Activated T-cell treated with anti-CD3 and anti-CD28 coated beads for 1 hour (primary cell): Measurements from ENCODE around the gene ITGA8.

Source experiments
- DNase-seq: peaks from one replicate; pipeline ENCODE4 v3.0.0-alpha.2; 2020; ENCODE audit warnings: low read depth

The ITGA8 gene

DNA sequence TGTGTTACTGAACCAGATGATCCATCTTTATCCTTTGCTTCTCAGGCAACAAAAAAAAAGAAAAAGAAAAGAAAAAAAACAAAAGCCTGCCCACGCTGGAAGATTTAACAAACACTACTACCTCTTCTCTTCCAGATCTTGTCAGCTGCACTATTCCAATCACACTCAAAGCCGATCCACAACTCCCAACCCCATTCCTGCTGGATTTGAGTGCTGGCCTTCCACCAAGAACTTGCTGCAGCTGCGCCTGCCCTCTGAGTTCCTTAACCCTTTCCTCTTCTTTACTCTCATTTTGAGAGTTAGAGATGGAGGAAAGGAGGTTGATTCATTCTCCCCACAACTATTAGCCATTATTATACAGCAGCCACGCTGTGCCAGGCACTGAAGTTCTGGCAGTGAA lies 16.0 kb upstream of the ITGA8 start:
- DNase-seq, result no peak

DNA sequence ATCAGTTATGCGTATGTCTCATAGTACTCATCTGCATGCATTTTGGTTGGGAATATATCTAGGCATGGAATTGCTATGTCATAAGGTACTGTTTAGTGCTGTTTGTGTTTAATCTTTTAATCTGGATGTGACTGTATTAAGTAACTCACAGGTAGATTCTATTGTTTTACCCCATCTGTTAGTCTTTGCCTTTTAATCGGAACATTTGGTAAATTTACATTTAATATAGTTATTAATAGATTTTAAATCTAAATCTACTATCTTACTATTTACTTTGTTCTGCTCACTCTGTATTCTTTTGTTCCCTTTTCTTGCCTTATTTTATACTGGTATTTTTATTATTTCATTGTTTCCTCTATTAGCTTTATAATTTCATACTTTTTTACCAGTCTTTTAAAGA lies 10.6 kb upstream of the ITGA8 start:
- DNase-seq, result no peak

DNA sequence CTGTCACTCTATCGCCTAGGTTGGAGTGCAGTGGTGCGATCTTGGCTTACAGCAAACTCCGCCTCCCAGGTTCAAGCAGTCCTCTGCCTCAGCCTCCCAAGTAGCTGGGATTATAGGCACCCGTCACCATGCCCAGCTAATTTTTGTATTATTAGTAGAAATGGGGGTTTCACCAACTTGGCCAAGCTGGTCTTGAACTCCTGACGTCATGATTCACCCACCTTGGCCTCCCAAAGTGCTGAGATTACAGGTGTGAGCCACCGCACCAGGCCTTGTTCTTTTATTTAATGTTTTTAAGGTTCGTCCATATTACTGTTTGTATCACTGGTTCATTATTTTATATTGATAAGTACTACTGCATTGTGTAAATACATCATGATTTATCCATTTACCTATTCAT lies 10.2 kb upstream of the ITGA8 start:
- DNase-seq, result no peak

DNA sequence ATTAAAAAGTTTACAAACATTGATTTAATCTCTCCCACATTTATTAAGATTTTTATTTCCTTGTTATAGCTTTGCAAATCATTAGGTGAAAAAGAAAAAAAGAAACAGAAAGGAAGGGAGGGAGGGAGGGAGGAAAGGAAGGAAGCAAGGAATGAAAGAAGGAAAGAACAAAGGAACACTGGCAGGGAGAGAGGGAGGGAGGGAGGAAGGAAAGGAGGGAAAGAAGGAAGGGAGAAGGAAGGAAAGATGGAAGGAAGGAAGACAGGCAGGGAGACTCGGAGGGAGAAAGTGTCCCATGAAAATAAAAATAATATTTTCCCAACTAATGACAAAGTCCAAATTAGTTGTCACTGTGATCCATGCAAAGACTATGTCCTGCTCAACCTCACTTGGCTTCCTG lies 6.3 kb upstream of the ITGA8 start:
- no peak for DNase-seq

DNA sequence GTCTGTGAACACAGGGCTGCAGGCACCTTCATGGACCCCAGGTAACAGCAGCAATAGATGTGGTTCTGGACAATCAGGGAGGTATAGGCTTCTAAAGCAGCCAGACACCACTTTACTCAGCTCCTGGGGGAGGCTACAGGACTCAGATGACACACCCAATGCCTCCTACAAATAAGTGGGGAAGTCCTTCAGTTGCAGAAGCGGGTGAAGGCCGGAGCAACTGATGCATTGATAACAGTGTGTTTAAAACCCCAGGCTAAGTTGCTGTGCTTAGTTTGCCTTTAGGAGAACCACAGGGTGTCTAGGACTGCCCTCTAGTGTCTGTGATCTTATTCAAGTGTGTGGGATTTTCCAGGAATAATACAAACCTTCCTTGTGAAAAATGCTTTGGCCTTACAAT lies 5.9 kb upstream of the ITGA8 start:
- DNase-seq, result no peak

DNA sequence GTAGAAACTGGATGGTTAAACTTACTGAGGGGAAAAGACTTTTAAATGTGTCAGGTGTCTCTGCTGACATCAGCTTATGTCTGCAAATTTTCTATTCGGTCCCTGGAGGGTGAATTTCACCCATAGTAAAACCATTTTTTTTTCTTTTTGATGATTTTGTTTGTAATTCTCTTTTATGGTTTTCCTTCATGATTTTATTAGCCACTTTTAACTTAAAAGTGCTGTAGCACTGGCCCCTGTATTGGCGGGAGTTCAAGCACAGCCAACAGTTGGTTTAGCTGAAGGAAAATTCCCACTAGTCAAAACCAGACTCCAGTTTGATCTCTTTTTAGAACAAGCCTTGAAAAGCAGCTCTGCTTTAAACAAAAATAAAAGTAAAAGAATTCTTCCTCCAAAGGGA lies 5.0 kb upstream of the ITGA8 start:
- DNase-seq, result no peak

DNA sequence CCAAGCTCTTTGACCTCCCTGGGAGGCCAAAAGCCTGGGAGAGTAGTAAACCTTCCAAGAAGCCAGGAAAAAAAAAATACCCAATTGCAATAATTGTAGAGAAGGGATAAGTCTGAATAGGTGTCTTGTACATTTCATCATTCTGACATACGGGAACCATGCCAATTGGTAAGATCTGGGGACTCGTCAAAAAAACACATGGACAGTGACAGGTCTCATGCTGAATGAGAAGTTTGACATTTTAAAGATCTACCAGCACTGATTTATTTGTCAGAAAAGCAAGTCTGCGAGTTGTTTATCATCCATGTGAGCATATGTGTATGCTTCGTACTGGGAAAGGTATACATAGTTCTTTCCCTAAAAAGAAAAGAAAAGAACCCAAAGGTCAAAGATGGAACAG lies 4.1 kb upstream of the ITGA8 start:
- DNase-seq, result no peak

DNA sequence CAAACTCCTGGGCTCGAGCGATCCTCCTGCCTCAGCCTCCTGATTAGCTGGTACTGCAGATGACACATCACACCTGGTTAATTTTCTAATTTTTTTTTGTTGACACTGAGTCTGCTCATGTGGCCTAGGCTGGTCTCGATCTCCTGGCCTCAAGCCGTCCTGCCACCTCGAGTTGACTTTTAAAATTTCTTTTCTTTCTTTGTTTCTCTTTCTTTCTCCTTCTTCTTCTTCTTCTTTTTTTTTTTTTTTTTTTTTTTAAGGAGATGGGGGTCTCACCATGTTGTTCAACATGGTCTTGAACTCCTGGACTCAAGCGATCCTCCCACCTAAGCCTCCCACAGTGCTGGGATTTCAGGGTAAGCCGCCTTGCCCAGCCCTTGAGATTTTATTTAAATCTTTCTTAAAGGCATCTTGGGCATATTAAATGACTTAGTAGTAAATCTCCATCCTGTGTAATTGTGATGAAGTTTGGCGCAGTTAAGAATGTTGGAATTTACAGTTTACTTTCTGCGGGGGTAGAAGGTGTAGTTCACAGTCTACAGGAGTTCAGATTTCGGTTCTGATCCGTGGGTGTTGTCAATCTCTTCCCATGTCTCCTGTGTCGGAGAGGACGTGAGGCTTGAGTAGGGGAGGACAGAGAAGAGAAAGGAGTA lies 1.0 kb upstream of the ITGA8 start:
- no peak for DNase-seq

DNA sequence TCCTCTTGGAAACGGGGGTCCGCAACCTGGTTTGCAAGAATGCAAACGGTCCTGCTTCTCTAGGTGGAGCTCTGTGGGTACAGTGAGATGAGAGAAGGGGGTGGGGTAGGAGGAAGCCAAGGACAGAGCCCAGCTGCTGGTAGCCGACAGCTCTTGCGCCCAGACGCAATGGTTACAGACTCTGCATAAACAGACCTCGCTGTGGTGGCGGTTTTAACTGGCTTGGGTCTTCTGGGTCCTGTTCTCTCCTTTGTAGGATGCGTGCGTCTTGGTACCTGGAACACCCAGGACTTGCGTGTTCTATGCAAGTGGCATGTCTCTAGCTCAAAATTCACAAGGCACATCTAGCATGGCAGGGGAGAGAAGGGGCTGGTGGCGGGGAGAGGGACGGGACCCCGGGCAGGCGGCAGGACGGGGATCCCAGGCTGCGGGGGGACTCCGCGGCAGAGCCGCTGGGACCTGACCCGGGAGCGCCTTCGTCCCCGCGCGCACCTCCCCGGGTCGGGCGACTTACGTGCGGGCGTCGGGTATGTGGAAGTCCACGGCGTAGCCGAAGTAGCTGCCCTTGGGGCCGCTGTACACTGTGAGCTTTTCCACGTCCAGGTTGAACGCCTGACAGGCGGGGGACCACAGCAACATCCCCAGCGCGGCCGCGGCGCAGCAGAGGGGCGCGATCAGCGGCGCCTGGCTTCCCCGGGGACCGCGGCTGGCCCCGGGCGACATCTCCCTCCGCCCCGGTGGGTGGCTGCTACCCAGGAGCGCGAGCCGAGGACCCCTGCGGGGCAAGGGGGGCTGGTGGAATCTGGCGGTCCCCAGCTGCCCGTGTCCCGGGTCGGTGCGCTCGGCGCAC lies 448 bp downstream of the ITGA8 start:
- no peak for DNase-seq

DNA sequence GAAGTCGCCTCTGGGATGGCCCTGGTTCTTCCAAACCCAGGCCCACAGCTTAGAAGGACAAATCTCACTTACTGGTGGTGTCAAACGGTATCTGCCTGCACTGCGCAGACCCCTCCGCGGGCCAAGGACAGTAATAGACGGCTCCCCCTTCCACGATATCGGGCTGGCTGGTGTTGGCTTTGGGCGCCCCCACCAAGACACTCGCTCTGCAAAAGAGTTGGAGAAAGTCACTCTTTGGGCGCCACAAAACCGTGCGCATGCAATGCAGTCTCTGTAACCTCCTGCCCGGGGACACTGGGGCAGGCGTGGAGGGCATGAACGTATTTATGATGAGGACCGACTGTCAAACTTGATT lies 1.1 kb downstream of the ITGA8 start:
- no peak for DNase-seq

DNA sequence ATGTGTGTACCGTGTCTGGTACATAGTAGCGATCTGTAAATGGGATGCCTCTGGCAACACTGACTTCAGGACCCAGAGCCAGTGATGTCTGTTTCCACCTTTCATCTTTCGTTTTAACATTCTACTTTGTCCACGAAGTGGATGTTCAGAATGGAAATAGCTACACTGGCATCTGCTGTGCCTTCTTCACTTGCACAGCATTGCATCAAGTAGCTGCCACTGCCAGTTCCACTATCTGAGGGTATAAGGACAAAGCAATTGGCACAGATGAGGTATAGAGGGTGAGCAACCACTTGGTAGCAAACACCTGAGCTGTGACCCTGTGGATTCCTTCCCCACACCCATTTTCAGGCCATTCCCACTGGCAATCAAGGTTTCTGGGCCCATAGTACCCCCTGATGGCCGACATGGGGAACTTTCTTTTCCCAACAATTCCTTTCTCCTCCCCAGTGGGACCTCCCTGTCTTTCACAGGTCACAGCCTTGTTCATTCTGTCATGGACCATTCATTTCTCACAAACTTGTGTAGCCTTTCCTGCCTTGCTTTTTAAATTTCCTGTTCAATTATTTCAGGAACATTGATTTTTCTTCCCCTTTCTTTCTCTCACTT lies 4.0 kb downstream of the ITGA8 start:
- no peak for DNase-seq

DNA sequence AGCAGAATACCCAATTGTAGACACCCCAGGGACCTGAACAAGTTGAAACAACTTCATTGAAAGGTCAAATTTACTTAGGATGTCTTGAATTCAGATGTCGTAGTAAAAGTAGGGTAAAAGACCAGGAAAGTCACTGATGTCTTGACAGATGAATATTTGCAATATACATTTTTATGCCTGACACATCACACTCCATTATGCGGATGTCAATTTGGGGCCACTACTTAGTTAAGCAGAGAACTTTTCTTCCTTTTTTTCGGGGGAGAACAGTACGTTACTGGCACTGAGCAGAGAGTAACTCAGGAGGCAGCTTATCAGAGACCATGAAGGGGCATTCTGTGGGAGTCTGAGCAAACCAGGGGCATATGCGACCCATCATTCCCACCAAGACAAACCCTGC lies 4.9 kb downstream of the ITGA8 start:
- DNase-seq, result no peak

DNA sequence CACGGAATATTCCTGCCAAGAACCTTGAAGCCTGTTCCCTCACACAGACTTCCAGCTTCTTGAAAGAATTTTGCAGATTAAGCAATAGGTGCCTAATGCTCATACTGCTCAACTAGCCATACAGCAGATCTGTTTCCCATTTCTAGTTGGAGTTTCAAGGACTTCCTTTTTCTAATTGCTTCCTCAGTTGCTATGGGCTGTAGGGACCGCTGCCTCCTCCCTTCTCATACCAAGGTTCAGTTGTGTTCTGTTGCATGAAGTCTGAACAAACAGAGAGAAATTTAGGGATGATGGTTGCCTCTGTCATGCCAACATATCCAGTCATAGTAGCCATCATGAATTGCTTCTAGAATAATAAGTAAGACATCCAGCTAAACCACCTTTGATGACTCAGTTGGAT lies 6.8 kb downstream of the ITGA8 start:
- no peak for DNase-seq

DNA sequence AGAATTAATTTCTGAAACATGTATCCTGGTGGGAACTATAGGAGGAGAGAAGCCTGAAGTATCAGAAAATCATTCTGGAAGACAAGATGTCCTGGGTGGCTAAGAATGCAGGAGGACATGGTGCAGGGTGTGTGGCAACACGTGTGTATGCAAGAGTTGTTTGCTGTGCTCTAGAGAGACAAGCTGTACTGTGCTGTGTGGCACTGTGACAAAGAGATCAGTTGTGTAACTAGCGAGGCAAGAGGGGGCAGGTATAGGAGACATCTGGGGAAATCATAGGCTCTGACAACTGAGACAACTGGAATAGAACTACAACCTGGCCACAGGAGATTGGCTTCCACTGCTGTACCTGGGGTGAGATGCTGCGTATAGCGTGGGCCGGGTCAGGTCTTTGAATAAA lies 9.3 kb downstream of the ITGA8 start:
- DNase-seq, result no peak

DNA sequence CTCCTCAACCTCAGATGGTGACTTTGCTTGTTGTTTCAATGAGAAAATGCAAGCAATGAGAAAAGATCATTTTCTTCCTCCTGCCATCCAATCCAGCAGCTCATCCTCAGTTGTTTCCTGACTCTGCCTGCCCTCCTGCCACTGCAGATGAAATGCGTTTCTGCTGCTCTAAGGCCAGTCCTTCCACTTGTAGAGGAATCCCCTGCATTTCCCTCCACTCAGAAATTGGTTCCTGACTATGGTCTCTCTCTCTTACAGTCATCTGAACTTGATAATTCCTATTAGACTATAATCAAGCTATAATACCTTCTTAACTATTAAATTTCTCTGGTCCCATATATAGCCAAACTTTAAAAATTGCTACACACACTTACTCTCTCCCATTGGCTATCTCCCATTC lies 14.4 kb downstream of the ITGA8 start:
- DNase-seq, result no peak

DNA sequence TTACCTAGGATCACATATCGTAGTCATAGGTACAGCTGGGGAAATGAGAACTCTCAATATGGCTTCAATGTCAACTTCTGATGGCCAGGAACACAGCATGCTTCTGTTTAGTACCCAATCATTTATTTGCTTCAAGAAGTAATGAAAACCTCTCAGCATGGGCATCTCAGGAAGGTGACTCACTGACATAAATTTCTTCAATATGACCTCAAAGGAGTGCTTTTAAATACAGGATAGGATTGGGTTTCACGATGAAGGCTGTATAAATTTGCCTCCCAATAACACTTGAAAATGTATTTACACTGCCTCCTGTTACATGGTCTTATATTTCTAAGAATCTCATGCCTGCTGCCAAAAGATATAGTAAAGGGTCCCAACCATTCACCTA lies 15.1 kb downstream of the ITGA8 start:
- DNase-seq, result no peak

DNA sequence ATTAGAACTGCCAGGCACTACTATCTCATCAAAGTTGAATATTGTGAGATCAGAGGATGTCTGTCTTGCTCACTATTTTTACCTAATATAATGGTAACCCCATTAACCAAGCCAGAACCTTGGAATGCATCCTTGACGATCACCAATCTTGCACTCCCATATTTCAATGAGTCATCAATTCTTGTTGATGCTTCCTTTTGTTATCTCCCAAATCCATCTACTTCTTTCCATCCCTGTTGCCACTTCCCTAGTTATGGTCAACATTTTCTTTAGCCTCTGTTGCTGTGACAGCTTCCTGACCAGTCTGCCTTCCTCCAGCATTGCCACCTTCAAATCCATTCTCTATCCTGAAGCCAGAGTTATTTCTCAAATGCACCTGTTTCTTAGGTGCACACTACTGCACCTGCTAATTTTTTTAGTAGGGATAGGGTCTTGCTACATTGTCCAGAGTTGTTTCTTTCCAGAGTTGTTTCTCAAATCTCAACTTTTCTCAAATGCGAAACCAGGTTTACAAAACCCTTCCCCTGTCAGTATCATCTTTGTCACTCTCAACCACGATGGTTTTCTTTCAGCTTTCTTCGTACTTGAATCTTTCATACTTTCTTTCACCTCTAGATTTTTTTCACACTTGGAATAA lies 15.7 kb downstream of the ITGA8 start:
- DNase-seq, result no peak

DNA sequence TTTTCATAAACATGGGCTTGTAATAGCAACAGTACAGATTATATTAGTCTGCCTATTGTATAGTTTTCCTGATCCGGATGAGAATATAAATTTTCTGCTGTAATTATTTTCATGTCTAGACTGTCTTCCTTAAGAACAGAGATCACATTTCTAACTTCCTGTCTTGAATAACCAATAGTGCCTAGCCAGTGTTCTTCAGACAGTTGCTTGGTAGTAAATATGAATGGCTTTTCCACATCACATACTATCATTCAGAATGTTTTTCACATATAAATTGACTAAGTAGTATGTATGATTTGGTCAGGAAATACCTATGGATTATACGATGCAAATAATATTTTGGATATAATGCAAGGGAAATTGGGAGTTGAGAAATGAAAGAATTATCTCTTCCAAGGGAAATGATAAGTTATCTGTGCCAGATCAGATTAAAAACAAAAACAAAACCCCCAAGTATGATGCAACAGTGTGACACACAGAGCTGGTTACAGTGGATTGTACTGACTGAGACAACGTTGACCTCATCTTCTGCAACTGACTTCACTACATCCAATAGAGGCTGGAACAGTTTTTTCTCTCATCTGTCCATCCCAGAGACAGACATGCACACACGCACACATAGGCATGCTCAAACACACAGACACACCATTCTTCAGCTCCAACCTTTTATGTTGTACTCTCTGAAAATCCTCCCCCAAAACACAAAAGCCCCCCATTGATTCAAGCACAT lies 16.4 kb downstream of the ITGA8 start:
- DNase-seq, result no peak

DNA sequence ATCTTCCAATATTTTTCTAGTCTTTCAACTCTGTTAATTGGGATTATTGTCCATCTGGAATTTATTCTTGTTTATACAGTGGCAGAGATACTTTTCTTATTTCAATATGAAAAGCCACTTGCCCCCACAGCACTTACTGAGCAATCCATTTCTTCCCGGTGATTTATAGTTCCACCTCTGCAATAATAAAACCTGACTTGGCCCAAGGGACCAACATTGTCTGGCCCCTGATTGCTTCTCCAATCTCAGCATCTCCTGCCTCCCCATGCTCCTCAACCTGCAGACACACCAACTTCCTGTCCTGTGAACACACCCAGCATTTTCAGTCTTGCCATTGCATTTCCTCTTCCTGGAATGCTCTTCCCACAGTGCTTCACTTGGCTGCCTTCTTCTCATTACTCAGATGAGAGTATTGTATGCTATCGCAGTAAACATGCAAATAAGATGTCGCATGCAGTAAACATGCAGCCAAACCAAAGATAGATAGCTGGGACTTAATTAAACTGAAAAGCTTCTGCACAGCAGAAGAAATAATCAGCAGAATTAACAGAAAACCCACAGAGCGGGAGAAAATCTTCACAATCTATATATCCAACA lies 19.5 kb downstream of the ITGA8 start:
- no peak for DNase-seq

DNA sequence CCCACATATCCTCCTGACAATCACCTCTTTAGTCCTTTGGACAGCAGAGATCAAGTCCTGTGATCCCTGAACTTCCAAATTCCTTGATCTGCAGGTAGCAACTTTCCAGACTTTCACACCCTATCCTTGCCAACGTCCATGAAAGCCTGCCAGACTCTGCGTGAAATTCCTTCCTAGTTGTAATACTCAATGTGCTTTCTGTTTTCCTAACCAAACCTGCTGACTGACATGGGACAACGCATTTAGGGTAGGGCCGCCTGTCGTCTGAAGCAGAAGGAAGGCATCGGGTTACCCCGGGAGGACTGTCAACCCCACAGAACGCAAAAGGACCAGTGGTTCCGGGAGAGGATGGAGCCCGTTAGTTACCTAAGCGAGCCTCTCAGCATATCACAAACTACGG lies 23.9 kb downstream of the ITGA8 start:
- DNase-seq, result no peak

DNA sequence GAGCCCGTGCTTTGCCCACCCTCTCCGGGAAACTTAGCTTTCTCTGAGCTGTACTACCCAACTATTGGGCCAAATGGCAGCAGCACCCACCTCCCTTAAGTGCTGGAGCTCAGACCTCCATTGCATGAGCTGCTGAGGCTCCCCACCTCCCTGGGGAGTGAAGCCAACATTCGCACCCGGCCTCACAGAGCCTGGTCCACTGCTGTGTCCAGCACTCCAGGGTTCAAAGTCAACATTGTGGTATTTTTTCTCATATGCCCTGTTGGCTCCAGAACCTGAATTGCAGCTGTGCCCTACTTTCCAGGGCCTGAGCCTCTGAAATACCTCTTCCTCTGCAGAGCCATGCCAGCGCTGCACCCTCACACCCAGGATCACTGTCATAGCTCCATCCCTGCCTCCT lies 29.7 kb downstream of the ITGA8 start:
- no peak for DNase-seq

DNA sequence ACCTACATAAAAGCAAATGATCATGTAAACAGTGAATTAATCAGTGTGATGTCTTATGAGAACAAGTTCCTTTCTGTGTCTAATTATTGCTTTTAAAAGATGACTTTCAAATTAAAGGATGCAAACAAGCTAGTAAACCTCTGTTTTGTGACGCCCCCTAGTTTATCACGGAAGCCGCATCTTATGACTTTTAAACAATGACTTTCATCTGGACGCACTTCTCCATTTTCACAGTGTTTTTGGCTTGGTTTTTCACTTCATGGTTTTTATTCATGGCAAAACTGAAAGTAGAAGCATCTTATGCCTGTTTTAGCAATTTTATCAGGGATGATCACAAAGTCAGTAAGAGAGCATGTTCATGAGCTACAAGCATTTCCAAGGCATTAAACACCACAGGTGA lies 35.0 kb downstream of the ITGA8 start:
- DNase-seq, result no peak
